ENCODE measurements around the gene KRT5. TPM values are rescaled to one million over a fixed set of nuclear protein-coding genes. Genes with fewer than 3 reads are reported as not detected.

KRT5 gene
- total RNA-seq, 2 experiments from 2014 or later, result not detected

Other genes starting within 250 kb of the KRT5 start
- gene KRT86, start 245.7 kb downstream of the KRT5 start, total RNA-seq, result not detected
- gene KRT81, start 228.9 kb downstream of the KRT5 start, total RNA-seq, result not detected
- gene KRT83, start 199.0 kb downstream of the KRT5 start, total RNA-seq, result not detected
- not detected for gene KRT85, start 152.9 kb downstream of the KRT5 start, total RNA-seq
- not detected for gene KRT84, start 134.7 kb downstream of the KRT5 start, total RNA-seq
- not detected for gene KRT82, start 114.1 kb downstream of the KRT5 start, total RNA-seq
- gene KRT75, start 86.0 kb downstream of the KRT5 start, total RNA-seq, result not detected
- not detected for gene KRT6B, start 68.2 kb downstream of the KRT5 start, total RNA-seq
- gene KRT6C, start 46.6 kb downstream of the KRT5 start, total RNA-seq, result not detected
- not detected for gene KRT6A, start 27.1 kb downstream of the KRT5 start, total RNA-seq
- not detected for gene KRT71, start 32.8 kb upstream of the KRT5 start, total RNA-seq
- not detected for gene KRT74, start 53.4 kb upstream of the KRT5 start, total RNA-seq
- gene KRT72, start 81.1 kb upstream of the KRT5 start, total RNA-seq, result 1 to 10 TPM; 3.2 TPM
- gene KRT73, start 98.2 kb upstream of the KRT5 start, total RNA-seq, result 1 to 10 TPM; 1.7 to 1.9 TPM
- gene KRT2, start 131.8 kb upstream of the KRT5 start, total RNA-seq, result not detected
- not detected for gene KRT1, start 160.0 kb upstream of the KRT5 start, total RNA-seq
- not detected for gene KRT77, start 183.1 kb upstream of the KRT5 start, total RNA-seq

Data from activated CD4-positive, alpha-beta T cell treated with anti-CD3 and anti-CD28 coated beads for 36 hours (primary cell).